SK-N-SH treated with all-trans-retinoic acid at 6 μM for 48 hours (cell line): ENCODE measurements around the gene LSM14A.

ENCODE experiments used
- ATAC-seq: fragments of 200-7000 bp; cut with Tn5 transposase; 3 replicates; pipeline ENCODE4 v1.9.1; 2020; ENCODE audit warnings: mild to moderate bottlenecking, moderate library complexity
- ARNTL ChIP-seq: fragments of 450-650 bp; formaldehyde crosslinking; IDR thresholded peaks from 2 replicates; pipeline ENCODE4 v1.5.0; 2020; ENCODE audit warnings: low read depth, mild to moderate bottlenecking, moderate library complexity, borderline replicate concordance
- BACH2 ChIP-seq: fragments of 250-450 bp; sonication (Bioruptor Pico); IDR thresholded peaks from 2 replicates; pipeline ENCODE4 v1.9.0; 2021; ENCODE audit warnings: mild to moderate bottlenecking, borderline replicate concordance
- CREB5 ChIP-seq: fragments of 250-450 bp; sonication (Bioruptor Pico); IDR thresholded peaks from 2 replicates; pipeline ENCODE4 v1.5.1; 2020; ENCODE audit warnings: low read depth, mild to moderate bottlenecking, moderate library complexity
- CSDC2 ChIP-seq: fragments of 250-450 bp; sonication (Bioruptor Pico); IDR thresholded peaks from 2 replicates; pipeline ENCODE4 v1.5.0; 2020; ENCODE audit warnings: mild to moderate bottlenecking, moderate library complexity
- CSRNP3 ChIP-seq: fragments of 250-450 bp; sonication (Bioruptor Pico); IDR thresholded peaks from 2 replicates; pipeline ENCODE4 v1.5.1; 2021; ENCODE audit warnings: mild to moderate bottlenecking, moderate library complexity
- ESRRG ChIP-seq: fragments of 250-450 bp; sonication (Bioruptor Pico); IDR thresholded peaks from 2 replicates; pipeline ENCODE4 v1.6.1; 2021; ENCODE audit warnings: mild to moderate bottlenecking
- GLIS3 ChIP-seq: fragments of 250-450 bp; sonication (Bioruptor Pico); IDR thresholded peaks from 2 replicates; pipeline ENCODE4 v1.5.0; 2020; ENCODE audit warnings: mild to moderate bottlenecking, moderate library complexity
- ISL1 ChIP-seq: fragments of 250-450 bp; sonication (Bioruptor Pico); IDR thresholded peaks from 2 replicates; pipeline ENCODE4 v2.1.2; 2022; ENCODE audit warnings: mild to moderate bottlenecking, moderate library complexity
- OSR1 ChIP-seq: fragments of 250-450 bp; sonication (Bioruptor Pico); IDR thresholded peaks from 2 replicates; pipeline ENCODE4 v1.8.0; 2022; ENCODE audit warnings: moderate library complexity, mild to moderate bottlenecking, inconsistent platforms
- PATZ1 ChIP-seq: fragments of 250-450 bp; sonication (Bioruptor Pico); IDR thresholded peaks from 2 replicates; pipeline ENCODE4 v1.8.0; 2020; ENCODE audit warnings: mild to moderate bottlenecking, moderate library complexity, borderline replicate concordance
- POU6F1 ChIP-seq: fragments of 250-450 bp; sonication (Bioruptor Pico); IDR thresholded peaks from 2 replicates; pipeline ENCODE4 v1.8.0; 2021; ENCODE audit warnings: low read depth, mild to moderate bottlenecking, moderate library complexity, borderline replicate concordance
- RARB ChIP-seq: fragments of 250-450 bp; sonication (Bioruptor Pico); IDR thresholded peaks from 2 replicates; pipeline ENCODE4 v1.8.0; 2021; ENCODE audit warnings: mild to moderate bottlenecking, moderate library complexity
- SNAI2 ChIP-seq: fragments of 250-450 bp; sonication (Bioruptor Pico); IDR thresholded peaks from 2 replicates; pipeline ENCODE4 v1.5.0; 2020; ENCODE audit warnings: mild to moderate bottlenecking, moderate library complexity
- TCF4 ChIP-seq: fragments of 250-450 bp; sonication (Bioruptor Pico); IDR thresholded peaks from 2 replicates; pipeline ENCODE4 v1.8.0; 2021; ENCODE audit warnings: mild to moderate bottlenecking, moderate library complexity, borderline replicate concordance
- TOX ChIP-seq: fragments of 250-450 bp; sonication (Bioruptor Pico); IDR thresholded peaks from 2 replicates; pipeline ENCODE4 v1.8.0; 2021; ENCODE audit warnings: mild to moderate bottlenecking, moderate library complexity, borderline replicate concordance
- TSHZ2 ChIP-seq: fragments of 250-450 bp; sonication (Bioruptor Pico); IDR thresholded peaks from 2 replicates; pipeline ENCODE4 v1.5.0; 2020; ENCODE audit warnings: mild to moderate bottlenecking, moderate library complexity
- ZC3H10 ChIP-seq: fragments of 250-450 bp; sonication (Bioruptor Pico); IDR thresholded peaks from 2 replicates; pipeline ENCODE4 v1.5.1; 2021; ENCODE audit warnings: mild to moderate bottlenecking, moderate library complexity
- ZFP3 ChIP-seq: fragments of 250-450 bp; sonication (Bioruptor Pico); IDR thresholded peaks from 2 replicates; pipeline ENCODE4 v1.5.0; 2020; ENCODE audit warnings: mild to moderate bottlenecking, moderate library complexity
- ZFP30 ChIP-seq: fragments of 450-650 bp; formaldehyde crosslinking; IDR thresholded peaks from 2 replicates; pipeline ENCODE4 v1.5.0; 2022; ENCODE audit warnings: mild to moderate bottlenecking, moderate library complexity
- ZNF565 ChIP-seq: fragments of 450-650 bp; formaldehyde crosslinking; conservative IDR thresholded peaks from 2 replicates; pipeline ENCODE4 v1.5.0; 2020; ENCODE audit warnings: low read depth, mild to moderate bottlenecking, moderate library complexity
- ZNF70 ChIP-seq: fragments of 450-650 bp; formaldehyde crosslinking; IDR thresholded peaks from 2 replicates; pipeline ENCODE4 v1.5.0; 2020; ENCODE audit warnings: mild to moderate bottlenecking, moderate library complexity
- ZNF8 ChIP-seq: fragments of 450-650 bp; formaldehyde crosslinking; IDR thresholded peaks from 2 replicates; pipeline ENCODE4 v1.5.0; 2020; ENCODE audit warnings: mild to moderate bottlenecking, moderate library complexity

Gene LSM14A

GRCh38 chr19:34145741-34146202, 26.5 kb upstream of the LSM14A start (continued):
- TF ChIP-seq TSHZ2 (CRISPR knock-in tag), result no peak
- TF ChIP-seq ISL1, result no peak
- no peak for TF ChIP-seq RARB
- TF ChIP-seq ZNF565 (CRISPR knock-in tag), result no peak
- TF ChIP-seq ZC3H10 (CRISPR knock-in tag), result no peak
- no peak for TF ChIP-seq ZFP3 (CRISPR knock-in tag)
- TF ChIP-seq BACH2, result no peak

- TF ChIP-seq GLIS3 (CRISPR knock-in tag) (no peak), CSRNP3 (CRISPR knock-in tag) (no peak), ZFP3 (CRISPR knock-in tag) (no peak), CSDC2 (no peak), BACH2 (no peak), SNAI2 (CRISPR knock-in tag) (no peak), TOX (no peak), ARNTL (CRISPR knock-in tag) (no peak), ZNF8 (CRISPR knock-in tag) (no peak), POU6F1 (CRISPR knock-in tag) (no peak), CREB5 (CRISPR knock-in tag) (no peak), ZNF70 (CRISPR knock-in tag) (no peak), RARB (no peak)
- ATAC-seq, result no peak
Measured at GRCh38 chr19:34148658-34149185, 23.6 kb upstream of the LSM14A start.

GRCh38 chr19:34149873-34150272, 22.4 kb upstream of the LSM14A start:
- no peak for ATAC-seq
- TF ChIP-seq ESRRG (no peak), POU6F1 (CRISPR knock-in tag) (no peak), SNAI2 (CRISPR knock-in tag) (no peak), ZC3H10 (CRISPR knock-in tag) (no peak), GLIS3 (CRISPR knock-in tag) (no peak), ZFP30 (no peak), CSDC2 (no peak), OSR1 (no peak), ZFP3 (CRISPR knock-in tag) (no peak), TCF4 (CRISPR knock-in tag) (no peak), RARB (no peak), ARNTL (CRISPR knock-in tag) (no peak), PATZ1 (CRISPR knock-in tag) (no peak)
